ENCODE measurements around the gene SATB1. TPM values are rescaled to one million over a fixed set of nuclear protein-coding genes. Genes with fewer than 3 reads are reported as not detected.
"Not testable (repeated sequence)": the region's sequence is repeated elsewhere in the genome, so short reads cannot be mapped to it uniquely, and the experiment has no call there.

SATB1 gene
- total RNA-seq, 2 donors from 2014 or later = 36.1 to 50.8 TPM

GRCh38 chr3:18338827-18339514, 86.2 kb downstream of the SATB1 start:
- Histone ChIP-seq H3K9me3 (no peaks in the 10 kb centered on the region), H3K27me3 (no peaks in the 10 kb centered on the region), H3K4me1 (no peaks in the 10 kb centered on the region), H3K4me3 (no peak overlapping the region), H3K27ac (no peak overlapping the region), H3K36me3 (replicated peaks in 1 of 2; ENCODE audit: insufficient read depth in 1 of 2, low read depth in 2 of 2) (no peaks in the 10 kb centered on the region)
- ATAC-seq = no peak
- TF ChIP-seq POLR2A (IDR thresholded peaks at IDR 0.05) (no peak), CTCF (IDR thresholded peaks at IDR 0.05) (no peak)
- intact Hi-C loops (cut with DNase I) = no loop called here
- 73 to 76% methylated on average over 11 of the region's 11 CpGs for WGBS, 2 donors
- no peak for DNase-seq

GRCh38 chr3:18337231-18337630, 87.9 kb downstream of the SATB1 start:
- intact Hi-C loops (cut with DNase I) = no loop called here
- H3K36me3 ChIP-seq (replicated peaks in 1 of 2; ENCODE audit: insufficient read depth in 1 of 2, low read depth in 2 of 2) = no peaks in the 10 kb centered on the region
- H3K4me3 ChIP-seq = no peak overlapping the region
- no peaks in the 10 kb centered on the region for H3K4me1 ChIP-seq
- TF ChIP-seq POLR2A (IDR thresholded peaks at IDR 0.05) = no peak
- ATAC-seq = no peak
- WGBS, 2 donors = 75 to 88% methylated on average over 1 of the region's 1 CpG
- DNase-seq = no peak
- H3K9me3 ChIP-seq = no peaks in the 10 kb centered on the region
- H3K27ac ChIP-seq = no peak overlapping the region
- H3K27me3 ChIP-seq = no peaks in the 10 kb centered on the region

GRCh38 chr3:18334837-18335601, 90.1 kb downstream of the SATB1 start:
- DNase-seq (no peak), ATAC-seq (no peak)
- intact Hi-C loops (cut with DNase I) = no loop called here
- TF ChIP-seq CTCF (IDR thresholded peaks at IDR 0.05) = no peak
- TF ChIP-seq POLR2A (IDR thresholded peaks at IDR 0.05) = no peak
- Histone ChIP-seq H3K27ac (no peak overlapping the region), H3K27me3 (no peaks in the 10 kb centered on the region), H3K36me3 (replicated peaks in 1 of 2; ENCODE audit: insufficient read depth in 1 of 2, low read depth in 2 of 2) (no peaks in the 10 kb centered on the region), H3K4me1 (no peaks in the 10 kb centered on the region), H3K4me3 (no peak overlapping the region), H3K9me3 (no peaks in the 10 kb centered on the region)

- H3K4me3 ChIP-seq; ATAC-seq; H3K27ac ChIP-seq; H3K4me1 ChIP-seq; H3K9me3 ChIP-seq; intact Hi-C loops (cut with DNase I); H3K36me3 ChIP-seq (replicated peaks in 1 of 2; ENCODE audit: insufficient read depth in 1 of 2, low read depth in 2 of 2); H3K27me3 ChIP-seq: not testable (repeated sequence)
- 64 to 73% methylated on average over 16 to 22 of the region's 25 CpGs for WGBS, 2 donors
- DNase-seq = peak in 1 of 4 donors; percentile 5
Measured at GRCh38 chr3:18330772-18331441, 94.2 kb downstream of the SATB1 start.

- H3K9me3 ChIP-seq = no peaks in the 10 kb centered on the region
- no peaks in the 10 kb centered on the region for H3K36me3 ChIP-seq (replicated peaks in 1 of 2; ENCODE audit: insufficient read depth in 1 of 2, low read depth in 2 of 2)
- intact Hi-C loops (cut with DNase I) = no loop called here
- DNase-seq (no peak), ATAC-seq (no peak)
- 50 to 51% methylated on average over 5 of the region's 5 CpGs for WGBS, 2 donors
- no peak overlapping the region for H3K4me3 ChIP-seq
- no peaks in the 10 kb centered on the region for H3K4me1 ChIP-seq
- TF ChIP-seq POLR2A (IDR thresholded peaks at IDR 0.05) (no peak), CTCF (IDR thresholded peaks at IDR 0.05) (no peak)
- H3K27me3 ChIP-seq = no peaks in the 10 kb centered on the region
- H3K27ac ChIP-seq = no peak overlapping the region
Measured at GRCh38 chr3:18308096-18308650, 117.0 kb downstream of the SATB1 start.

Measured in body of pancreas (tissue), 4 donors.